ENCODE data around the gene VMAC.
"Not testable (repeated sequence)": the region's sequence is repeated elsewhere in the genome, so short reads cannot be mapped to it uniquely, and the experiment has no call there.

VMAC gene, protein sequence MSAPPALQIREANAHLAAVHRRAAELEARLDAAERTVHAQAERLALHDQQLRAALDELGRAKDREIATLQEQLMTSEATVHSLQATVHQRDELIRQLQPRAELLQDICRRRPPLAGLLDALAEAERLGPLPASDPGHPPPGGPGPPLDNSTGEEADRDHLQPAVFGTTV

DNA sequence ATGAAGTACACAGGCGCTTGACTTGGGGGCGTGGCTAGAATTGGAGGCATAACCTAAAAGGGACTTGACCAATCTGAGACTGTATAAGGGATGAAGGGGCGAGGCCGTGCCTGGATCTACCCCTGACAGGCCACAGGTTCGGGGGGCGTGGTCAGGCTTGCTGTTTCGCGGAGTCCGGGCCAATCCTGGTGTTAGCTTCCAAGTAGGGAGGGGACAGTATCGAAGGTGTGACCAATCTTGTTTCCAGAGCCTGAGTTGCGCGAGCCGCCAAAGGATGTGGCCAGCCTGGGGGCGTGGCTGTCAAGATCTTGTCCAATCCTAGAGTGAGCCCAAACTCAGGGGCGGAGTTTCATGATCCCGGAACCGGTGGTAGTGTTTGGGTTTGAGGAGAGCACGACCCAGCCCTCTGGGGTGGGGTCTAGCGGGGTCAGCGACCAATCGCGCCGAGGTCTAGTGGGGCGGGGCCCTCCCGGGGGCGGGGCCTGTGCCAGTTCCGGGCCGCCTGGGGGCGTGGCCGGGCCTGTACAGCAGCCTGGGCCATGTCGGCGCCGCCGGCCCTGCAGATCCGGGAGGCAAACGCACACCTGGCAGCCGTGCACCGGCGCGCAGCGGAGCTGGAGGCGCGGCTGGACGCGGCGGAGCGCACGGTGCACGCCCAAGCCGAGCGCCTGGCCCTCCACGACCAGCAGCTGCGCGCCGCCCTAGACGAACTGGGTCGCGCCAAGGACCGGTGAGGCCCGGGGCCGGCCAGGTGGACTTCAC, at the start of gene VMAC:
Gene VMAC (plus strand): TSS at position 521 of the 762 bp plus-strand sequence. CDS start 19 bp downstream, at position 540.
- DNase-seq (ENCODE audit: low spot score) = peak; percentile 99

DNA sequence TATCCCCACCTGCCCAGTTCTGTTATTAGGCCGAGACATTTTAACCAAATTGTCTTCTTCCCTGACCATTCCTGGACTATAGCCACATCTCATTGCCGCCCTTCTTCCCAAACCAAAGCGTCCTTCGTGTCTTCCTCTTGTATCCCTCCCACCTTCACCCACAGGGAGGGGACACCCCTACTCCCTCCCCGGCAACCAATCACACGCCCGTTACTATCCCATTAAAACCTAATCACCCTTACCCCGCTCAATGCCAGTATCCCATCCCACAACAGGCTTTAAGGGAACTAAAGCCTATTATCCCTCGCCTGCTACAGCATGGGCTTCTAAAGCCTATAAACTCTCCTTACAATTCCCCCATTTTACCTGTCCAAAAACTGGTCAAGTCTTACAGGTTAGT, 49.5 kb upstream of the VMAC start:
- peak; percentile 74 for DNase-seq (ENCODE audit: low spot score)

DNA sequence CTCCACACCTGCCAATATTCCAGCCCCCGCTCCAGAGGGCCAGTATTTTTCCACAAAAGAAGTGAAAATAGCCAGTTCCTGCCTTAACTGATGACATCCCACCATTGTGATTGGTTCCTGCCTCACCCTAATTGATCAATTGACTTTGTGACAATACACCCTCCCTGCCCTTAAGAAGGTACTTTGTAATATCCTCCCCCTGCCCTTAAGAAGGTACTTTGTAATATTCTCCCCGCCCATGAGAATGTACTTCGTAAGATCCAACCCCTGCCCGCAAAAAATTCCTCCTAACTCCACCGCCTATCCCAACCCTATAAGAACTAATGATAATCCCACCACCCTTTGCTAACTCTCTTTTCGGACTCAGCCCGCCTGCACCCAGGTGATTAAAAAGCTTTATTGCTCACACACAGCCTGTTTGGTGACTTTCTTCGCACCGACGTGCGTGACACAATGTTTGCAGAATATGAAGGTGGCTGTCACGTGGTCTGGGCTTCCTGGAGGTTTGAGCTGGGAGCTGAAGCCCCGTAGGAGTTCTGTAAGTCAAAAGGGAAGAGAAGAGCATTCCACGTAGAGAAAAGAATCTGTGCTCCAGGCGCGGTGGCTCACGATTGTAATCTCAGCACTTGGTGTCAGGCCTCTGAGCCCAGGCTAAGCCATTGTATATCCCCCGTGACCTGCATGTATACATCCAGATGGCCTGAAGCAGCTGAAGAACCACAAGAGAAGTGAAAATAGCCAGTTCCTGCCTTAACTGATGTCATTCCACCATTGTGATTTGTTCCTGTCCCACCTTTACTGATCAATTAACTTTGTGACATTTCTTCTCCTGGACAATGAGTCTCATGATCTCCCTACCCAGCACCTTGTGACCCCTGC, 47.2 kb upstream of the VMAC start:
- no peak for DNase-seq (ENCODE audit: low spot score)

DNA sequence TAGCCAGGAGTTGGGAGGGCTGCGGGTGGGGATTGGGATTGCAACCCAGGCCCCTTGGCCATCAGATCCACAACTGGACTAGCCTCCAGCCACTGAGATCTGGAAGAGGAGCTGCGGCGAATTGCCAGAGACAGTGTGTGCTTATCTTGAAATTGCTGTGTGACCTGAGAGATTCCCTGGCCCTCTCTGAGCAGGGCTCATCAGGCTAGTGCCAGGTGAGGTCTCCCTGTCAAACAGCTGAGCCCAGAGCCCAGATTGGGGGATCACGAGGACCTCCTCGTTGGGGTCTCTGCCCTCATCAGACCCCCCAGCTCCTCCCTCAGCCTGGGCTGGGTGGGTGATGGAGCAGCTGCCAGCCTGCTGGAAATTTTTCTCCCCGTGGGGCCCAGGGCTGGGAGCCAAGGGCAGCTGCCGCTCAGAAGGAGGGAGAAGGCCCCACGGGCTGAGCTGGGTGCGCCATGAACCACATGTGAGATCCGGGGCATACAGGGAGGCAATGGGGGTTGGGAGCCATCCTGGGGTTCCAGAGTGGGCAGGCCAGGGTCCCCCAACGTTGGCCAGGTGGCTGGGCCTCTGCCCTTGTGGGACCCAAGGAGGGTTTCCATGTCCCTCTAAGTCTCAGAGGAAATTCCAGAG, 41.5 kb upstream of the VMAC start:
- peak; percentile 21 for DNase-seq (ENCODE audit: low spot score)

DNA sequence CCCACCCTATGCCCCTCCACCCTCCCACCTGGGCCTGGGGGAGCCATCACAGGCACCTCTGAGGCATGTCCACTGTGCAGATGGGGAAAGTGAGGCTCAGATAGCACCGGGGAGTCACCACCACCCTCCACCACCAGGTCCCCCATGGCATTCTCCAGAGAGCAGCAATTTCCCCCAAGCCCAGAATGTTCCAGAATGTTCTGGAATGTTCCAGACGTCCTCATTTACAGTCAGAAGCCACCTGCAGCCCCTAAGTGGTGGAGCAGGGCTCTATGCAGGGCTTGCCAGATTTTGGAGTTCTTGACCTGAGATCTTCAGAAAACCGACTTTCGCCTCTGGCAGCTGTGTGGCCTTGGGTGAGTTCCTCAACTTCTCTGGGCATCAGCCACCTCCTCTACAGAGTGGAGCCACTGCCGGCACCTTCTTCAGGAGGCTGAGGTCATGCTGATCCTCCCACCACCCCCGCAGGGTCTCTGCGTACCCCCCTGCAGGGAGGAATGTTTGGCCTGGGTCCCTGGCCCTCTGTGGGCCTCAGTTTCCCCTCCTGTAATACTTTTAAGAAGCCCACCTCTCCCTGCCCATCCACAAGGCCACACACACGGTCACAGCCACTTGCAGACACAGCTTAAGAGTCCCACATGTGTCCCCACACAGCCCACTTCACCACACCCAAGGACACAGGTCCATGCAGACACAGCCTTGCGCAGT, 40.5 kb upstream of the VMAC start:
- DNase-seq (ENCODE audit: low spot score) = no peak

DNA sequence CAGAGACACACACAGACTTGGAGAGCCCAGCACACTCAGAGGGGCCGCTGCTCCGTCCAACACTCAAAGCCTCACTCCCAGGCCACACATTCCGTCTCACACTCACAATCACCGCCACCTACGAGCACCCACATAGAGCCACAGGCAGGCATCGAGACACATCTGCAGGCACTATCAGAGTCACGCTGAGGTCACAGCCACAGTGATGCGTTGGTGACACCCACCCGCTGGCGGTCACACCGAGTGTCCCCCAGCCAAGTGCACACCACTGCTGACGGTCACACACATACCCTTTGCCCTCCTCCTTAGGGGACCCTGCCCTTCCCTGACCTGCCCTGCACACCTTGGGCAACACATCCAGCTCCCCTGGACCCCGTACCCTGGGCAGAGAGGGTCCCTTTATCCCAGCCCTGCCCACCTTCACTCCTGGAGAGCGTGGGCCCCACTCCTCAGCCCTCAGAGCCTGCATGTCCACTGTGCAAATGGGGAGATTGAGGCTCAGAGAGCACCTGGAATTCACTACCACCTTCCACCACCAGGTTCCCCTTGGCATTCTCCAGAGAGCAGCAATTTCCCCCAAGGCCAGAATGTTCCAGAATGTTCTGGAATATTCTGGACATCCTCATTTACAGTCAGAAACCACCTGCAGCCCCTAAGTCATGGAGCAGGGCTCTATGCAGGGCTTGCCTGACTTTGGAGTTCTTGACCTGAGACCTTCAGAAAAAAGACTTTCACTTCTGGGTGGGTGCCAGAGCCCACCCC, 39.8 kb upstream of the VMAC start:
- DNase-seq (ENCODE audit: low spot score) = no peak

DNA sequence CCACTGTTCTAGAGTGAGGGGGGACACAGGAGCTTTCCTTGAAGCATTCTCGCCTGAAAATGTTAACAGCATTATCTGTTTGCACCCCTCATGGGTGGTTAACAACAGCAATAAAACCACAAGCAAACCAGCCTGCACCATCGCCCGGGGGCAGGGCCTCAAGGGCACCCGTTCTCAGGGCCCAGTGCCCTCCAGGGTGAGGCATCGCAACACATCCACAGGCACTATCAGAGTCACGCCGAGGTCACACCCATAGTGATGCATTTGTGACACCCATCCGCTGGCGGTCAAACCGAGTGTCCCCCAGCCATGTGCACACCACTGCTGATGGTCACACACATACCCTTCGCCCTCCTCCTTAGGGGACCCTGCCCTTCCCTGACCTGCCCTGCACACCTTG, 38.9 kb upstream of the VMAC start:
- DNase-seq (ENCODE audit: low spot score) = no peak

DNA sequence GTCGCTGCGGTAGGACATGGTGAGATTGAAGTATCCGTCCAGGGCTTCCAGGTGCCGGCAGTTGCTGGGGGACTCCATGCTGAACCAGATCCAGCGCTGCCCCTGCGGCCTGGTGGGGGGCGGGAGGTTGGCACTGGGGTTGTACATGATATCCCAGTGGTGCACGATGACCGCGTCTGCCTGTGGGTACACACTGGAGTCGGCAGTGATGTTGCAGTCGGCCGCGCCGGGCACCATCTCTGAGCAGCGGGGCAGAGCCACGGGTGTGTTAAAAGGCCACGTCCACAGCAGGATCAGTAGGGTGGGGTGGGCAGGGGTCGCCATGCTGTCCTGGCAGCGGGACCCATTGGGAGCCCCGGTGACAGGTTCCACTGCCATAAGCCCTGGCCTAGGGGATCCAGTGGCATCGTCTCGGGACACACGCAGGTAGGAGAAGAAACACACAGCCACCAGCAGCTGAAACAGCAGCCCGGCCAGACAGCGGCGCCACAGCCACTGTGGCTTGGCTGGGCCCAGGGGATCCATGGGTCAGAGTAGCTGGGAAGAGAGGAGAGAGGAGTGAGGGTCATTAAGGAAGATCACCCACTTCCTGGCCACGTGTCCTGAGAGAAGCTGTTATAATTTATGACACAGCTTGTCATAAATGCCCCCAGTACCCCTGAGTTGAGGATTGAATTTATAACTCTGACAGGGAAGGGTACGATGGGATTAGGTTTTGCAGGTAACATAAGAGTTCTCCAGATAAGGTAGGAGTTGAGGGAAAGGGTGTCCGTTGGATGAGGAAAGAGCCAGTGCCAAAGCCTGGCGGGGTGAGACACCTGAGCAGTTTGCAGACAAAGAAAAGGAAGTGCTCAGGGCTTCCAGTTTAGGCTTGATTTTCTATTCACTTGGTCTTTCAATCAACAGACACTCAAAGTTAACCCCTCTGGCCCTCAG, 37.2 kb upstream of the VMAC start:
- DNase-seq (ENCODE audit: low spot score) = peak; percentile 19

DNA sequence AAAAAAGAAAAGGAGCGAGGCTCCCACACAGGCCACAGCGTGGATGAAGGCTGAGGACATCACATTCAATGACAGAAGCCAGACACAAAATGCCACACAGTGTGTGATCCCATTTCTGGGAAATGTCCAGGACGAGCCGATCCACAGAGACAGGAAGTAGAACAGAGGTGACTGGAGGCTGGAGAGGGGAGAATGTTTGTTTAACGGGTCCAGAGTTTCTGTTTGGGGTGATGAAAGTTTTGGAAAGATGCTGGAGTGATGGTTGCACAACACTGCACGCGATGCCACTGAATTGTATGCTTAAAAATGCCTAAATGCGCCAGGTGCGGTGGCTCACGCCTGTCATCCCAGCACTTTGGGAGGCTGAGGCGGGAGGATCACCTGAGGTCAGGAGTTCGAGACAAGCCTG, 33.7 kb upstream of the VMAC start:
- no peak for DNase-seq (ENCODE audit: low spot score)

DNA sequence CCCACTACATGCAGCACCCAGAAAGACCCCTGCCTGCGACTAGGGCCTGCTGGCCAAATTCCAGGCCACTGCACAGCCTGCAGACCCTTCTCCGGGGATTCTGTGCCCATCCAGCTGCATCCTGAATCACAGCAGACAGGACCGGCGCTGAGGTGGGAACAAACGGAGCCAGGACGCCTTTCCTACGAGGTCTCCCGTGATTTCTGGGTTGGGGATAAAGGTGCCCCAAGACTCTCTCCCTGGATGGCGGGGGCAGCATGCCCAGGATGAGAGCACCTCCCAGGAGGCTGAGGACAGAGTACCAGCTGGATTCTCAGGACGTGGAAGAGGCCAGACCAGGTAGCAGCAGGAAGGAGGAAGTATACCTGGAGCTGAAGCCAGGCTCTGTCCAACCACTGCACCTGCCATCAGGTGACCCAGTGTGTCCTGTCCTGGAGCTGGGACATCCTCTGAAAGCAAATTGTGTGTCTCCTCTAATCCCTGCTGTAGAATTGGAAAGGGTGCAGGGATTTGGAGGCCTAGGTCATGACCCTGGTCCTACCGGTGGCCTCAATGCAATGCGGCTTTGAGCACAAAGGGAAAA, 31.0 kb upstream of the VMAC start:
- DNase-seq (ENCODE audit: low spot score) = no peak

DNA sequence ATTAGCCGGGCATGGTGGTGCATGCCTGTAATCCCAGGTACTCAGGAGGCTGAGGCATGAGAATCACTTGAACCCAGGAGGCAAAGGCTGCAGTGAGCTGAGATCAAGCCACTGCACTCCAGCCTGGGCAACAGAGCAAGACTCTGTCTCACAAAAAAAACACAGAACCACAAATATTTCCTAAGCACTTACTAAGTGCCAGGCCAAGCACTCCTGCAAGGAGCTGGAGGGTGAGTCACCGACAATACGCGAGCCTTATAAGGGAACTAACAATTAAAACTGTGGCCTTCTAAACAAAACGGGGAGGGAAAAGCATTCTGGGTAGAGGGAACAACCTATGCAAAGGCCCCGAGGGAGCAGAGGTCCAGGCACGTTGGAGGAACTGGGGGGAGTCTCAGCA, 30.2 kb upstream of the VMAC start:
- not testable (repeated sequence) for DNase-seq (ENCODE audit: low spot score)

DNA sequence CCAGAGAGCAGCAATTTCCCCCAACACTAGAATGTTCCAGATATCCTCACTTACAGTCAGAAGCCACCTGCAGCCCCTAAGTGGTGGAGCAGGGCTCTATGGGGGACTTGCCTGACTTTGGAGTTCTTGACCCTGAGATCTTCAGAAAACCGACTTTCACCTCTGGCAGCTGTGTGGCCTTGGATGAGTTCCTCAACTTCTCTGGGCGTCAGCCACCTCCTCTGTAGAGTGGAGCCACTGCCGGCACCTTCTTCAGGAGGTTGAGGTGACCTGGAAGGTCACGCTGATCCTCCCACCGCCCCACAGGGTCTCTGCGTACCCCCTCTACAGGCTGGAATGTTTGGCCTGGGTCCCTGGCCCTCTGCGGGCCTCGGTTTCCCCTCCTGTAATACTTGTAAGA, 27.2 kb upstream of the VMAC start:
- no peak for DNase-seq (ENCODE audit: low spot score)

DNA sequence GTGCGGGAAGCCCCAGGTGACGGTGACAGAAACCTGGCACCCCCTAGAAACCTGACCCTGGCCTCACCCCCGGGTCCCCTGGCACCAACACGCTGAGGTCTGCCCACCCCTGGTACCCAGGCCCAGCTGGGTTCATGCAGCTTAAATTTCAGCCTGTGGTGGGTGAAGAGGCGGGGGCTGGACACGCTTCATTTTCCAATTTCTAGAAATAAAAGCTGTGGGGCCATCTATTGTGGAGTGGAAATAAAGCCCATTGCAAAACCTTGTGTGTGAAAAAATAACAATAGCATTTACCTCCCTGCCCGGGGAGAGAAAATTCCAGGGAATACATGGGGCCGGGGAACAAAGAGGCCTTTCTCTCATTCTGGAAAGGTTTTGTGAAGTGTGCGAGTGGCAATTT, 26.8 kb upstream of the VMAC start:
- DNase-seq (ENCODE audit: low spot score) = no peak

DNA sequence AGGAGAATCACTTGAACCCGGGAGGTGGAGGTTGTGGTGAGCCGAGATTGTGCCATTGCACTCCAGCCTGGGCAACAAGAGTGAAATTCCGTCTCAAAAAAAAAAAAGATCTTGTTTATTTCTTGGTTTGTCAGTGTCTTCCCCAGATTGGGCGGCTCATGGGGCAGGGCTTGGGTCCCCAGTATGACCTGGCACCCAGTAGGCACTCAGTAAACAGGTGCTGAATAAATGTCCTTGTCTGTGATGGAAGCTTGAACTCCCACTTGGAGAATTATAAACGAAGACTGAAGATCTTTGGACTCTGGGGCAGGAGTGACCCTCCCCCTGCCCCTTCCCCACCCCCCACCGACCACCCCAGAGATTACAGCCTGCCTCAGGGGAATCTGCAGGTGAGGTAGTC, 24.5 kb upstream of the VMAC start:
- no peak for DNase-seq (ENCODE audit: low spot score)

DNA sequence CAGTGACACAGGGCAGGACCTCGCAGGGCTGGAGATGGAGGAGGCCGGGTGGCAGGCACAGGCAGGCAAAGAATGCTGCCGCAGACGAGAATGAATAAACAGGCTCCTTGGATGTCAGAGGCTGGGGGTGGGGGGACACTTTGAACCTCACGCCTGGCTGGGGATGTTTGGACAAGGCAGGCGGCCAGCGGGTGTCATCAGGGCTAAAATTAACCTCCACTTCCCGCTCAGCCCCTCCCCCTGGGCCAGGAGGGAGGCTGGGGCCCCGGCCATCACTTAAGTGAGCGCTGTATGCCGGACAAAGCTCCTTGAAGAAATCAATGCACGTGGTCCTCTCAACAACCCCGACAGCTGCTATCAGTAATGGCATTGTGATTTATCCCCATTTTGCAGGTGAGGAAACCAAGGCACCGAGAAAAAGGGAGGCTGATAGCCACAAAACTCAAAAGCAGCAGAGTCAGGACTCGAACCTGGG, 24.0 kb upstream of the VMAC start:
- DNase-seq (ENCODE audit: low spot score) = no peak

DNA sequence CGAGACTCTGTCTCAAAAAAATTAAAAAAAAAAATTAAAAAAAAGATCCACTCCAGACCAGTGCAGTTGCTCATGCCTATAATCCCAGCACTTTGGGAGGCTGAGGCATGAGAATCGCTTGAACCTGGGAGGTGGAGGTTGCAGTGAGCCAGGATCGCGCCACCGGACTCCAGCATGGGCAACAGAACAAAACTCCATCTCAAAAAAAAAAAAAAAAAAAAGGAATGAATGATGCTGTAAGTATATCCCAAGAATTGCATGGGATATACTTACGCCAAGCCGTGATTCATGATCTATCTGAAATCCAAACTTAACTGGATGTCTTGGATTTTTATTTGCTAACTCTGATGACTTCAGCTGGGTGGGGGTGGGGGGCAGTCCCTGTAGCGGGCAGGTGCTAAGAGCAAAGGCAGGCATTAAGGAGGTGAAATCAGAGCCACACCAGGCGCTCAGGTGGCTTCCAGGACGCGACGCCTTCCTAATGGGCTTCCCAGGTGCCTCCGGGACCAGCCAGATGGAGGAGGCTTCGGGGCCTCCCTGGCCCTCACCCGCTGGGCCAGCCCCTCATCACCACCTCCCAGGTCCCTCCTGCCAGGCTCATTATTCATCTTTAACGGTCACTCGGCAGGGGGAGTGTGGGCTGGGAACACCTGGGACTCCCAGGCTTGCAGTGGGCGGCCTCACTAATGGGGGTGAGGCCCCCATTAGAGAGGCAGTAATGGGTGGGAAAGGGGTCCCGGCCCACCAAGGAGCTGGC, 23.0 kb upstream of the VMAC start:
- DNase-seq (ENCODE audit: low spot score) = no peak

DNA sequence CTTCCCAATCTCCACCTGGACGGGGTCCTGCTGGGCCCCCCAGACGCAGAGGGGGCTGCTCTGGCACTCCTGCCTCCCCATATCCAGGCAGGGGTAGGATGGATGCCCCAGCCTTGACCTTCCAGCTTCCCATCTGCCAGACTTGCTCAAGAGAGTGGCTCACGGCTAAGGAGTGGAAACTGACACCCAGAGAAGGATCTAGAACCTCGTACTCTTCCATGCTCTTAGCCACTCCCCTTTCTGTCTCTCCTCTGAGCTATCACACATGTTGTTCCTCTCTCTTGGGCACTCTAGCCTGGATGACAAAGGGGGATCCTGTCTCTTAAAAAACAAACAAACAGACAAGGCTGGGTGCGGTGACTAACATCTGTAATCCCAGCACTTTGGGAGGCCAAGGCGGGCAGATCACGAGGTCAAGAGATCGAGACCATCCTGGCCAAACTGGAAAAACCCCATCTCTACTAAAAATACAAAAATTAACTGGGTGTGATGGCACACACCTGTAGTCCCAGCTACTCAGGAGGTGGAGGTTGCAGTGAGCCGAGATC, 22.2 kb upstream of the VMAC start:
- DNase-seq (ENCODE audit: low spot score) = no peak

DNA sequence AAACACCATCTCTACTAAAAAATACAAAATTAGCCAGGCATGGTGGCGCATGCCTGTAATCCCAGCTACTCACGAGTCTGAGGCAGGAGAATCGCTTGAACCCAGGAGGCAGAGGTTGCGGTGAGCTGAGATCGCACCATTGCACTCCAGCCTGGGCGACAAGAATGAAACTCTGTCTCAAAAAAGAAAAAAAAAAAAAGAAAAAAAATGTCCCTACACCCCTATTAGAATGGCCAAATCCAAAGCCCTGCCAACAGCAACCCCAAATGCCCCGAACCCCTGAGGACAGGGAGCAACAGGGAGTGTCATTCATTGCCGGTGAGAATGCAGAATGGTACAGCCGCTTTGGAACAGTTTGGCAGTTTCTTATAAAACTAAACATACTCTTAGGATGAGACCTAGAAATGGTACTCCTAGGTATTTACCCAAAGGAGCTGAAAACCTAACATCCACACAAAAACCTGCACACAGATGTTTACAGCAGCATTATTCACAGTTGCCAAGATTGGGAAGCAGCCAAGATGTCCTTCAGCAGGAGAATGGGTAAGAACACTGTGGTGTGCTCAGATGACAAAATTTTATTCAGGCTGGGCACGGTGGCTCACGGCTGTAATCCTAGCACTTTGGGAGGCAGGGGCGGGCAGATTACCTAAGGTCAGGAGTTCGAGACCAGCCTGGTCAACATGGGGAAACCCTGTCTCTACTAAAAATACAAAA, 21.4 kb upstream of the VMAC start:
- DNase-seq (ENCODE audit: low spot score) = not testable (repeated sequence)

All from D341Med (cell line).